Natural killer cell treated with Interleukin-12 subunit alpha and Interleukin-12 subunit beta and Interleukin-15 and Interleukin-18, amount 100 ng/mL, for 72 hours (primary cell): ENCODE measurements around the gene GRIN2C. TPM values are rescaled to one million over a fixed set of nuclear protein-coding genes. Genes with fewer than 3 reads are reported as not detected.
A peak's percentile ranks its signal among the peaks of the same experiment; 100 is the strongest.

ENCODE experiments used
- ATAC-seq, 2 donors: fragments of 150-1000 bp; cut with Tn5 transposase in 1 of 2; sonication (Bioruptor Pico), chemical (Tn5 transposase) in 1 of 2; 2 replicates each; pipeline ENCODE4 v1.10.0; 2021
- DNase-seq: peaks from one replicate; pipeline ENCODE4 v3.0.0; 2022; ENCODE audit warnings: low spot score
- H3K27ac Mint-ChIP-seq, 2 donors: 1 replicate in 1 of 2; 2 replicates in 1 of 2; pipeline ENCODE4 v1.8.0; 2022; ENCODE audit warnings: mixed read lengths in 2 of 2, mild to moderate bottlenecking in 1 of 2, moderate library complexity in 1 of 2
- H3K27me3 Mint-ChIP-seq, 2 donors: 1 replicate in 1 of 2; 2 replicates in 1 of 2; pipeline ENCODE4 v1.8.0; 2022; ENCODE audit warnings: mixed read lengths in 2 of 2
- H3K36me3 Mint-ChIP-seq: one replicate; pipeline ENCODE4 v1.8.0; 2022; ENCODE audit warnings: mixed read lengths
- H3K4me1 Mint-ChIP-seq, 2 donors: 1 replicate in 1 of 2; 2 replicates in 1 of 2; pipeline ENCODE4 v1.8.0; 2022; ENCODE audit warnings: low read depth in 2 of 2, mixed read lengths in 2 of 2, mild to moderate bottlenecking in 1 of 2
- H3K4me3 Mint-ChIP-seq: one replicate; pipeline ENCODE4 v1.8.0; 2022; ENCODE audit warnings: mixed read lengths
- H3K9me3 Mint-ChIP-seq: 2 replicates; pipeline ENCODE4 v1.8.0; 2022; ENCODE audit warnings: mixed read lengths
- total RNA-seq, 2 donors: library from RNA; stranded (reverse); gene quantifications; one replicate each; pipeline ENCODE4 v1.2.3, GENCODE V29; 2022

The GRIN2C gene
- total RNA-seq, 2 donors from 2014 or later = not detected

DNA sequence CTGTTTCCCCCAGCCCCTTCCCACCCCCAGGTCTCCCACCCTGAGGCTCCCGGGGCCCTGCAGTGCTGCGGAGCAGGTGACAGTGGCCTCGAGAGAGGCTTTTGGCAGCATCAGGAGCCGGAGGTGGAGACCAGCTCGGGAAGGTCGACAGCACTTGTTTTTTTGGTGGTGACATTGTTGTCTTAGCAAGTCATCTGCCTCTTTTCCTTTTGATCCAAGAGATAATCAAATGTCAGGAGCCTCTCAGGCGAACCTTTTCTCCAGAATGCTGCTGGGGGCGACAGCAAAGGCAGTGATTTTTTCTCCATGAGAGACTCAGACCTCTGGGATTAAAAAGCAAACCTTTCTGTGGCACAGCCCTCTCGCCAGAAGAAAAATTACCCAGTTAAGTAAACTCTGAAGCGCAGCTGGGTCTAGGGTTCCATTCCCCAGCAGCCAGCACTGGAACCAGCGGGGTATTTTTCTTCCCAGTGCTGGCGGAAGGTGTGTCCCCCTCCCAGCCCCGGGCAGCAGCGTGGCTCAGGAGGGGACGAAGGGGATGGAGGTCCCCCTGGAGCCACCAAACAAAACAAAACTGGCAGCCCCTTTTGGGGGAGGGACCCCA, 37.2 kb downstream of the GRIN2C start:
- DNase-seq (no peak), ATAC-seq (no peak)
- no peaks in the 10 kb centered on the region for H3K4me1 Mint-ChIP-seq
- H3K36me3 Mint-ChIP-seq = no peaks in the 10 kb centered on the region
- H3K9me3 Mint-ChIP-seq = no peaks in the 10 kb centered on the region
- no peak overlapping the region for H3K27ac Mint-ChIP-seq
- H3K4me3 Mint-ChIP-seq = no peak overlapping the region
- no peaks in the 10 kb centered on the region for H3K27me3 Mint-ChIP-seq

DNA sequence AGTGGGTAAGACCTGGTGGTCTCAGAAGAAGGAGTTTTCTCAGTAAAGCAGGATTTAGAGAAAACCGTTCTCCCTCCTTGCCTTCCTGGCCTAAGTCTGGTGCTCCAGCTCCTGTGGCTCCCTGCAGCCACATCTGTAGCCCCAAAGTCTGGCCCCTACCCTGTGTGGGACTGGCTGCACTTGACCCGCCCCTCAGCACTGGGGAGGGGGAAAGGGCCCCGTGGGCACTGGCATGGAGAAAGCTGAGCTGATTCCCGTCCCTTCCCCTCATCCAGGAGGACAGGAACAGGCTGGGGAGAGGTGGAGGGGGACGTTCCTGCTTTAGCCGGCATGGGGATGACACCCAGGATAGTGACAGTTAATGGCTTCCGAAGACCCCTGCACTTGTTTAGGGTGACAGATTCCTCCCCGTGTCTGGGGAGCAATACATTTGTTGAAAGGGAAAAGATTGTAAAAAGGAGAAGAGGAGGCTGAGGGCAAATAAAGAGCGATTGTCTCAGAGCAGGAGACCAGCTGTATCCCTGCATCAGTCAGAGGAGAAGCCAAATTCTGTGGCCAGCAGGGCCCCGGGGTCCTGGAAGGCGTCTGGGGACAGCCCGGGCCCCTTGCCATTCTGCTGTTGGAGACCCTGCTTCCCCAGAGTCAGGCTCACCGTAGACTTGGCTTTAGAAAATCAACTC, 37.9 kb downstream of the GRIN2C start:
- no peaks in the 10 kb centered on the region for H3K36me3 Mint-ChIP-seq
- no peak overlapping the region for H3K4me3 Mint-ChIP-seq
- no peaks in the 10 kb centered on the region for H3K9me3 Mint-ChIP-seq
- no peak overlapping the region for H3K27ac Mint-ChIP-seq
- no peaks in the 10 kb centered on the region for H3K27me3 Mint-ChIP-seq
- H3K4me1 Mint-ChIP-seq = no peaks in the 10 kb centered on the region
- ATAC-seq (no peak), DNase-seq (no peak)

DNA sequence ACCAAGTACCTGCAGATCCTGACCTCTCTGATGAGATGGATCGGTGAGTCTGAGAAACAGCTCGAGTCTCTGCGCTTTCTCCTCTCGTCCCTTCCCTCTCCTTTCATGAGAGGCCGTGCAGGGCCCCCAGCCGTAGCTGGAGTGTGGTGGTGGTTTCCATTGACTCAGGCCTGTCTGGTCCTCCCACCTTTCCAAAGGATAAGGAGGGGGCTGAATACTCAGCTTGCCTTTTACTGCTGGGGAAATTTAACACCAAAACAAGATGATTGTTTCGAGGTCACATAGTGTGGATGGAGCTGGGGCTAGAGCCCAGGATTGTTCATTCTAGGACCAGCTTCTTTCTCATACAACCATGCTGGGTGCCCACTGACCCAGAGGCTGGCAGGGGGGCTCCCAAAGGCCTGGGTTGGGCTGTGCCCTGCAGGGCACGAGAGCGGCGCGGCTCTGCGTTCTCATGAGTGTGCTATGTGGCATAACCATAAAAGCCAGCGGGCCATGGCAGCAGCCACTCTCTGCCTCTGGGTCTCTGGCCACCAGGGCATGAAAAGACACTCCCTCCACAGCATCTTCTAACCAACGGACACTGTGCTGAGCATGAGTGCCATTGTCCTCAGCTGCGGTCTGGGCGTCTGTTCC, 39.8 kb downstream of the GRIN2C start:
- Mint-ChIP-seq H3K4me3 (no peak overlapping the region), H3K36me3 (no peaks in the 10 kb centered on the region), H3K4me1 (peaks cover 0 to 3% of the 10 kb centered on the region in 2 donors), H3K27me3 (no peaks in the 10 kb centered on the region), H3K9me3 (no peaks in the 10 kb centered on the region), H3K27ac (no peak overlapping the region)
- DNase-seq (no peak), ATAC-seq (no peak)

DNA sequence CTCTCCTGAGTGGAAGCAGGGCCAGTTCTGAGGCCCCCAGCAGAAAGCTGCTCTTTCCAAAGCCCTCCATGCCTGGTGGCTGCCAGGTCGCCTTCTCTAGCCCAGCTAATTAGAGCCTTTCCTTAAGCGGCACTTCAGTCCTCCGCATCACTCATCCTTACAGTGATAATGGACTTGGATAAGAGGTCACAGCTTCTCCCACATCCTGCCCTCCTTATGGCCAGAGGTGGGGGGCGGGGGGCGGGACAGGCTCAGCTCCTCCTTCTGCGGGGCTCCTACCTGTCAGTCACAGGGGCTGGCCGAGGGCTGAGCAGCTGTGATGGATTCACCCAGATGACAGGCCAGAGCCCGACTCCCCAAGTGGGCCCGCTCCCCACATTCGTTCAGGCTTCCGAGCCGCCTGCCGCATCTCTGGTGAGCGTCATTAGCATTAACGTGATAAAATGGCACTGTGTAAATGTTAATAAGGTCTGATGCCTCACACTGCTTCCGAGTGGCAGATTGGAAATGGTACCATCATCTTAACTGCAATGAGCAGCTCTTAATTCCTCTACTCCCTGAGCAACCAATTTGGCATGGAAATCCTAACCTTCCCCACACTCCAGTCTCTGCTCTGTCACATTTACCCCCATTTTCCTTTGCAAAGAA, 41.3 kb downstream of the GRIN2C start:
- Mint-ChIP-seq H3K9me3 (no peaks in the 10 kb centered on the region), H3K27me3 (no peaks in the 10 kb centered on the region), H3K36me3 (no peaks in the 10 kb centered on the region), H3K4me1 (peaks cover 0 to 5% of the 10 kb centered on the region in 2 donors), H3K4me3 (no peak overlapping the region), H3K27ac (no peak overlapping the region)
- ATAC-seq (no peak), DNase-seq (no peak)

DNA sequence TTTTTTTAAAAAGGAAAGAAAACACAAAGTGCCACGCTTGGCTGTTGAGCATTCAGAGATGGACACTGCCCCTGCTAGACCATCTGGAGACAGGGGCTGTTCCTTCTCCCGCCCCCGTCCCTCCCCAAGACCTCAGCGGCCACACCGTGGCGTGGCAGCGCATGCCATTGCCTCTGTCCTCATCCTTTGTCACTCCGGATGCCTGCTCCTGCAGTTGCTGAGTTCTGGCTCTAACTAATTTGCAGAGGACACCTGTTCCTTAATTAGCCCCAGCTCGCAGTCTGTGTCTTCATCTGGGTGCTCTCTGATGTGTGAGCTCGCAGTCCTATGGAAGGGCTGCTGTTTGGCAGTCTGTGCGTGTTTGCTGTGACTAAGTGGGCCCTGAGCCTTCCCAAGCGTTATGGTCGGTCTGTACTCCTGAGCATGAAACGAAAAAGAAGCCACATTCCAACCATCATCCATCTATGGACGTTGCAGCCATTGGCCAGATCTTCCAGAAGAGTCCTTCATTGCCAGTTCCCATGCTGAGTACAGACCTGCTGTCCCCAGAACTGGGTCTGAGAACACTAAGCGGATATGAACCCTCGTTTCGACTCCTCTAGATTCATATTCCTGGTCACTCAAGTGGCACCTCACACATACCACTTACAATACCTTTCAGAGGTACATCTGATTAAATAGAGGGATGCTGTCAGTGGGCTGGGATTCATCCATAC, 42.6 kb downstream of the GRIN2C start:
- no peaks in the 10 kb centered on the region for H3K9me3 Mint-ChIP-seq
- no peaks in the 10 kb centered on the region for H3K36me3 Mint-ChIP-seq

DNA sequence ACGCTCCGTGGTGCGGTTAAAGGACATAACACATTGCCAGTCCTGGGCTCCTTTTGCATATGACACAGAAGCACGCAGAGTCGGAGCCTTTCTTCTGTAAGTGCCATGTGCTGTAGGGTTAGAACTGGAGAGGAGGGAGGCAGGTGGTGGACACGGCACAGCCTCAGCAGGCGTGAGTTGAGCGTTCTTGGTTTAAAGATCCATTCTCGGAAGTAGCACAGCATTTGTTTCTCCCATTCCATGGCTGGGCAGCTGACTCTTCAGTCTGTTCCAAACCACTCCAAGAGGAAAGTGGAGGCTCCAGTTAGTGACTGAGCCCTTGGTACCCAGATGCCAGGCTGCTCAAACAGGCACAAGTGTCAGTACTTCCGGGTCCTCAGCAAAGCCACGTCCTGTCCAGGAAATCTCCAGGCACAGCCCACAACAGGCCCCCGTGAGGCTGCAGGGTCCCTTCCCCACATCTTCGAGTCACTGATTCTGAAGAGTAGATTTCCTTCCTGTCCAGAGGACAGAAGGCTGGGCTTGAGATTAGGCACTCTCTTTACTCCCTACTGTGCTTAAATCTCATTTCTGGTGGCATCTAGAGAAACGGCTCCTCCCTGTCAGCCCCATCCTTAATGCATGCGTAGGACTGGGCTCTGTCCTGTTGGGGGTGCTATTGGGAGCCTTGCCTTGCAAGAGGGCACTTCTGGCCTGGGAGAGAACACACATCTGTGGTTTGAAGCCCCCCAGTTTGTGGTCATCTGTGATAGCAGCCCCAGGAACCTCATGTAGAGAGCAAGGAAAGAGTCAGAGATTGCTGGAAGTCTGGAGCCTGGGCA, 43.9 kb downstream of the GRIN2C start:
- ATAC-seq (peak; percentile 30 to 42), DNase-seq (no peak)
- Mint-ChIP-seq H3K4me1 (peaks cover 0 to 5% of the 10 kb centered on the region in 2 donors), H3K9me3 (no peaks in the 10 kb centered on the region), H3K4me3 (no peak overlapping the region), H3K27me3 (no peaks in the 10 kb centered on the region), H3K27ac (no peak overlapping the region), H3K36me3 (no peaks in the 10 kb centered on the region)

More for the DNA sequence above, 42.6 kb downstream of the GRIN2C start:
- ATAC-seq = no peak
- DNase-seq = no peak
- Mint-ChIP-seq H3K4me3 (no peak overlapping the region), H3K4me1 (peaks cover 0 to 5% of the 10 kb centered on the region in 2 donors), H3K27ac (no peak overlapping the region), H3K27me3 (no peaks in the 10 kb centered on the region)

DNA sequence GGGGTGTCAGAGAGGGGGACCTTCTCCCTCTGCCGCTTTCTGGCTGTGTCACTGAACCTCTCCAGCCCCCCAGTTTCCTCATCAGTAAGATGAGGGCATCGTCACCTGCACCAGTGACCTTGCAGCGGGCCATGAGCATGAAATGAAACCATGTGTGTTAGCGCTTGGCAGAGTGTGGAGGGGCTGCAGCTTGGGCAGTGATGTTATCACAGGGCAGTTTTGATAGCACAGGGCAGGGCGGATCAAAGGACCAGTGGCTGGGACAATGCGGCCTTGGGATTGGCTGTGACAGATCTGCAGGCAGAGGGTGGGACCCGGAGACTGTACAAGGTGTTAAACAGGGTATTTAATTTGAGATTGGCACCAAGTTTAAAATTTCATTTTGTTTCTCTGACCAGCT, 44.6 kb downstream of the GRIN2C start:
- no peaks in the 10 kb centered on the region for H3K27me3 Mint-ChIP-seq
- H3K4me1 Mint-ChIP-seq = peaks cover 0 to 7% of the 10 kb centered on the region in 2 donors
- DNase-seq = no peak

DNA sequence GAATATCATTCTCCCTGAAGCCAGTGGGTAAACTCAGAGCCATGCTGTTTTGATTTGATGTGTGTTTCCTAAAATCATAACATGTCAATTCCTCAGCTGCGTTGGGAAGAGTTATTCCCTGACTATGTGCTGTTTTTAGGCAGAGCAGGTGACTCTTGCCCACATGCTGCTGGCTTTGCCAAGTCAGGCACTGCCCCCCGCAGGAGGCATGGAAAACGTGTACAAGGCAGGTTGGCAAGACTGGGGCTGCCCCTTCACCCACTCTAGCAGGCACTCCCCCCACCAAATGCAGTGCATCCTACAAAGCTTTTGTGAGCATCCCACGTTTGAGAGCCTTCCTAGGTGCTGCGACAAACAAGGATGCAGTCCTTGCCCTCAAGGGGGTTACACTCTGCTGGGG, 45.2 kb downstream of the GRIN2C start:
- Mint-ChIP-seq H3K9me3 (no peaks in the 10 kb centered on the region), H3K4me3 (no peak overlapping the region), H3K36me3 (no peaks in the 10 kb centered on the region), H3K27ac (no peak overlapping the region), H3K4me1 (peaks cover 0 to 8% of the 10 kb centered on the region in 2 donors), H3K27me3 (no peaks in the 10 kb centered on the region)
- no peak for ATAC-seq
- DNase-seq = no peak

More for the DNA sequence above, 44.6 kb downstream of the GRIN2C start:
- H3K4me3 Mint-ChIP-seq = no peak overlapping the region
- no peaks in the 10 kb centered on the region for H3K9me3 Mint-ChIP-seq
- H3K36me3 Mint-ChIP-seq = no peaks in the 10 kb centered on the region
- H3K27ac Mint-ChIP-seq = no peak overlapping the region
- ATAC-seq = no peak

DNA sequence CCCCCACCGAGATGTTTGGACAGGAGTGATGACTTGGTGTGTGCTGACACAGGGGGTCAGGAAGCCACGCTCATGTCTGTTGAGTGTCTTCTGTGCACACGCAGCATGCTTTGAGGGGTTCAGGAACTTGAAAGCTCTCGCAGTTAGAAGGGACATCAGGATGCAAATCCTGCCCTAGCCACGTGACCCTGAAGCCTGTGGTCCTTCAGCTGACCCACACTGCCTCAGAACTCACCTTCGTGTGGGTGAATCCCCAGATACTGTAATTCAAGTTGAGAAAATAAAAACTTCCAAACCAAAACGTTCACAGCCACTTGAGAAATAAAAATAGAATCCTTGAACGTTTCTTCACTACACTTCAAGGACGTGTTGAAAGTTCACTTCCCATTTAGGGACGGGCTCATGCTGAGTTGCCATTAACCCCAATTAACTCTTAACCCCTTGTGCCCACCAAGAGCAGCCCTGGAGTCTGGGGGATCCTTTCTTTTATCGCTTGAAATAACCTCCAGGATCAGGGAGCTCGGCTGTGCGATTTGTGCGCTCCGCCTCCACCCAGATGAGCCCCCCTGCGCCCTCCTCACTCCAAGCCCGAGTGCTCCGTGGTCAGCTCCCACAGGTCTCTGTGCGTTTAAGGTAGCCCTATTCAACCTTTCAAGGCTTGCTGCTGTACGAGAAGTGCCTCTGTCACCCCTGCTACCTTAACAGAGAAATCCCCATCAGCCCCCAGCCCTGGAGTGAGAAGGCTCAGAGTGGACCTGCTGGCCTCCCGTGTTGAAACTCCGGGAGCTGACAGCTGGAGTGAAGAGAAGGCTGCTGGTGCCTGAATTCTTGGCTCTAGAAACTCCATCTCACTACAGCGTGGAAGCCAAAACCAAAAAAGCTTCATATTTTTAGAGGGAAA, 47.3 kb downstream of the GRIN2C start:
- no peak for DNase-seq
- Mint-ChIP-seq H3K4me3 (no peak overlapping the region), H3K9me3 (no peaks in the 10 kb centered on the region), H3K27ac (no peak overlapping the region), H3K4me1 (peaks cover 0 to 8% of the 10 kb centered on the region in 2 donors), H3K27me3 (no peaks in the 10 kb centered on the region), H3K36me3 (no peaks in the 10 kb centered on the region)
- ATAC-seq = no peak

DNA sequence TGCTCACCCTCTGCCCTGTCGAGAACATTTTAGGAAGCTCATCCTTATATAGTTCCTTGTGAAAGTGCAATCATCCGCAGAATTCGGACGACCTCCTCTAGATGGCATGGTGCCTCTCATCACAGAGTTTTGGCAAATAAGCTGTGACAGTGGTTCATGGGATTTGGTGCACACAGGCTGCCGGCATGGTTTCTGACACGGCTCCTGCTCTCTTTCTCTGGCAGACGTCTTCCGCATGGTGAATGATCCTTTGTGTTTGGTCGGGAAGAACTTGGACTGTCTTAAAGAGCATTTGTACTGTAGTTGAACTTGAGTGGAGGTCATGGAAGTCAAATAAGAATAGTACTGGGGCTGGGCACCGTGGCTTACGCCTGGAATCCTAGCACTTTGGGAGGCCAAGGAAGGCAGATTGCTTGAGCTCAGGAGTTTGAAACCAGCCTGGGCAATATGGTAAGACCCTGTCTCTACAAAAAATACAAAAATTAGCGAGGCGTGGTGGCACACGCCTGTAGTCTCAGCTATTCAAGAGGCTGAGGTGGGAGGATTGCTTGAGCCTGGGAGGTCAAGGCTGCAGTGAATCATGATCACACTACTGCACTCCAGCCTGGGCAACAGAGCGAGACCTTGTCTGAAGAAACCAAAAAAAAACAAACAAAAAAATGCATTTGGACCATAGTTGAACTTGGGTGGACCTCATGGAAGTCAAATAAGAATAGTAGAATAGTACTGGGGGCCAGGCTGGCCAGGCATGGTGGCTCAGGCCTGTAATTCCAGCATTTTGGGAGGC, 48.8 kb downstream of the GRIN2C start:
- no peaks in the 10 kb centered on the region for H3K36me3 Mint-ChIP-seq
- no peak overlapping the region for H3K27ac Mint-ChIP-seq

DNA sequence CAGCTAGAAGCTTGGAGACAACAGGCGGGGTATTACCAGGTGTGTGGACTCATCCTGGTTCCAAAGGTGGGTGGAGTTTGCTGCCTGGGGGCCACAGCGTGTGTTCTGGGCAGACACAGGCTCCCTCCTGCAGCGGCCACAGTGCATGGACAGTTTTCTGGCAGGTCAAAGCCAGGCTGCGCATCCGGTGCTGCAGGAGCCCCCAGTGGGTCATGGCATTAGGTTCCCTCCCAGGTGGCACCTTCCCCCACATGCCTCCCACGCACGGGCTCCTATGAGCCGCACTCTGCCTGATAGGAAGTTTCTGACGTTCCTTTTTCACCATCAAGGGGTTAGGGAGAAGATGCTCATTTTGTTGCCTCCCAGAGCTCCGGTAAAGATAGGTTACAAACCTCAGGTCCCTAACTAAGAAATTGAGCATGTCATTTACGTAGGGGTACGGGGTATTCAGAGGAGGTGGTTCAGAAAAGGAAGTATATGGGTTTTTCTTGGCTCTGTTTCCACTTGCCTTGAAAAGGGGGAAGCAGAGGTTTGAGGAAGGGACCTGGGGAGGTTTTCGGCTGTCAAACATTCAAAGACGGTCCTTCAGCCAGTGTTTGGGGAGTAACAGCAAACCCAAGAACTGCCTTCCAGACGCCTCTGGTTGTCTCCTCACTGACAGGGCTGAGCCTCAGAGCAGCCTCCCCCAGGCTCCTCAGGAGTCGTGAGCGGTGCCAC, 50.8 kb downstream of the GRIN2C start:
- ATAC-seq = no peak
- Mint-ChIP-seq H3K4me3 (no peak overlapping the region), H3K4me1 (peaks cover 0 to 3% of the 10 kb centered on the region in 2 donors), H3K9me3 (no peaks in the 10 kb centered on the region), H3K27ac (no peak overlapping the region), H3K36me3 (no peaks in the 10 kb centered on the region), H3K27me3 (no peaks in the 10 kb centered on the region)
- no peak for DNase-seq

More for the DNA sequence above, 48.8 kb downstream of the GRIN2C start:
- no peaks in the 10 kb centered on the region for H3K27me3 Mint-ChIP-seq
- no peak for ATAC-seq
- H3K4me3 Mint-ChIP-seq = no peak overlapping the region
- no peak for DNase-seq
- no peaks in the 10 kb centered on the region for H3K9me3 Mint-ChIP-seq
- H3K4me1 Mint-ChIP-seq = peaks cover 0 to 8% of the 10 kb centered on the region in 2 donors
